Keratinocyte (primary cell): Measurements from ENCODE around the gene VSIG8. TPM values are rescaled to one million over a fixed set of nuclear protein-coding genes. Genes with fewer than 3 reads are reported as not detected.

Experiments used
- DNase-seq: peaks from one replicate; pipeline ENCODE4 v3.0.0-alpha.2; 2011; ENCODE audit warnings: low read depth, missing footprints, low spot score
- FAIRE-seq: peaks from 2 replicates; lab custom pipeline; 2011; peaks lifted over from hg19 to GRCh38; lab: Jason Lieb, UNC
- H2AFZ ChIP-seq: 2 replicates; pipeline ENCODE4 v1.6.0; 2012; ENCODE audit warnings: low read length, control low read depth, inconsistent platforms; ENCODE audit not compliant: control insufficient read depth
- H3K27ac ChIP-seq: 2 replicates; pipeline ENCODE4 v1.5.1; 2011; ENCODE audit warnings: low read length; ENCODE audit not compliant: control insufficient read depth, insufficient read depth
- H3K27me3 ChIP-seq: 3 replicates; pipeline ENCODE4 v1.6.0; 2011; ENCODE audit warnings: low read length; ENCODE audit not compliant: control insufficient read depth, insufficient read depth; ENCODE audit errors: extremely low read depth
- H3K36me3 ChIP-seq, 2 experiments: 2 replicates in 1 of 2; 3 replicates in 1 of 2; pipeline ENCODE4 v1.5.1; 2011; ENCODE audit warnings: low read length in 2 of 2, mild to moderate bottlenecking in 1 of 2; ENCODE audit not compliant: control insufficient read depth in 2 of 2, insufficient read depth in 2 of 2; ENCODE audit errors: extremely low read depth in 1 of 2
- H3K4me1 ChIP-seq: 3 replicates; pipeline ENCODE4 v1.5.1; 2011; ENCODE audit warnings: low read length; ENCODE audit not compliant: control insufficient read depth, insufficient read depth; ENCODE audit errors: extremely low read depth
- H3K4me2 ChIP-seq: 3 replicates; pipeline ENCODE4 v1.6.0; 2011; ENCODE audit warnings: low read depth, low read length; ENCODE audit not compliant: control insufficient read depth, insufficient read depth; ENCODE audit errors: extremely low read depth
- H3K4me3 ChIP-seq, 3 experiments: fragments of 200-600 bp in 1 of 3; sonication (generic) in 1 of 3; 2 replicates in 2 of 3; 3 replicates in 1 of 3; pipeline ENCODE4 v1.5.1; 2011 to 2016; ENCODE audit warnings: low read length in 3 of 3, mild to moderate bottlenecking in 3 of 3, control low read depth in 2 of 3, inconsistent platforms in 1 of 3, low read depth in 1 of 3, mixed read lengths in 1 of 3, mixed run types in 1 of 3, moderate library complexity in 1 of 3; ENCODE audit not compliant: control insufficient read depth in 2 of 3, insufficient read depth in 2 of 3; ENCODE audit errors: extremely low read depth in 1 of 3
- H3K79me2 ChIP-seq: 2 replicates; pipeline ENCODE4 v1.6.0; 2012; ENCODE audit warnings: low read length; ENCODE audit not compliant: control insufficient read depth, insufficient read depth
- H3K9ac ChIP-seq: 3 replicates; pipeline ENCODE4 v1.6.0; 2011; ENCODE audit warnings: low read length; ENCODE audit not compliant: control insufficient read depth, insufficient read depth; ENCODE audit errors: extremely low read depth
- H3K9me1 ChIP-seq: 3 replicates; pipeline ENCODE4 v1.6.0; 2011; ENCODE audit warnings: low read length; ENCODE audit not compliant: control insufficient read depth, insufficient read depth; ENCODE audit errors: extremely low read depth
- H3K9me3 ChIP-seq: 2 replicates; pipeline ENCODE4 v1.5.1; 2012; ENCODE audit warnings: low read depth, low read length; ENCODE audit not compliant: control insufficient read depth
- H4K20me1 ChIP-seq: 3 replicates; pipeline ENCODE4 v1.6.0; 2011; ENCODE audit warnings: low read length; ENCODE audit not compliant: control insufficient read depth, insufficient read depth; ENCODE audit errors: extremely low read depth
- CTCF ChIP-seq, 3 experiments: IDR thresholded peaks in 1 of 3; conservative IDR thresholded peaks in 1 of 3; optimal IDR thresholded peaks in 1 of 3; 2 replicates in 2 of 3; 3 replicates in 1 of 3; pipeline versions ENCODE3 to v1.5.1; 2011; ENCODE audit warnings: low read length in 3 of 3, mild to moderate bottlenecking in 3 of 3, moderate library complexity in 2 of 3, control low read depth in 1 of 3, inconsistent platforms in 1 of 3; ENCODE audit not compliant: insufficient read depth in 2 of 3; ENCODE audit errors: extremely low read depth in 1 of 3
- EZH2 ChIP-seq: IDR thresholded peaks from one replicate; pipeline ENCODE4 v1.6.1; 2012; ENCODE audit warnings: inconsistent platforms, mild to moderate bottlenecking, low read length, moderate library complexity
- dilution Hi-C: fragments of 300-500 bp; cut with MboI; formaldehyde crosslinking; loops from one replicate; pipeline ENCODE4 v1.7.0; 2020; ENCODE audit warnings: low sequenced_read_pairs; ENCODE audit not compliant: extremely low pct_ligation_motif_present
- polyA plus RNA-seq, 5 experiments: library from polyadenylated mRNA; depleted of rRNA in 3 of 5; stranded (reverse) in 3 of 5; stranded (forward) in 1 of 5; unstranded in 1 of 5; fragments of >200 nt; gene quantifications; 1 replicate in 1 of 5; 2 replicates in 3 of 5; 3 replicates in 1 of 5; pipeline versions ENCODE4 v1.2.1 to v1.2.3, GENCODE V29; 2011 to 2012; ENCODE audit warnings: missing spikeins in 2 of 5, low read depth in 1 of 5, low replicate concordance in 1 of 5

Gene VSIG8
- polyA plus RNA-seq, 1 donor (not counting 4 experiments of a cell fraction or from before 2014, with no cell fraction given): 0.56 TPM

- peak overlapping the region; percentile 68 for H3K4me2 ChIP-seq
- H3K79me2 ChIP-seq: no peaks in the 10 kb centered on the region
- no peaks in the 10 kb centered on the region for H4K20me1 ChIP-seq
- H3K27ac ChIP-seq: peak overlapping the region; percentile 67
- DNase-seq: peak; percentile 100
- TF ChIP-seq EZH2: no peak
- H3K9me3 ChIP-seq: no peaks in the 10 kb centered on the region
- peak overlapping the region; percentile 41 for H2AFZ ChIP-seq
- FAIRE-seq: peak; percentile 100
- no peaks in the 10 kb centered on the region for H3K9me1 ChIP-seq
- dilution Hi-C loops: no loop called here
- no peaks in the 10 kb centered on the region for H3K27me3 ChIP-seq
- no peaks in the 10 kb centered on the region for H3K36me3 ChIP-seq
- no peak overlapping the region for H3K9ac ChIP-seq
- peaks cover 39% of the 10 kb centered on the region for H3K4me1 ChIP-seq
- peak overlapping the region in 1 of 3 experiments; percentile 17 for H3K4me3 ChIP-seq
These were observed 19.4 kb upstream of the VSIG8 start for GRCh38 chr1:159881622-159882526.

DNA sequence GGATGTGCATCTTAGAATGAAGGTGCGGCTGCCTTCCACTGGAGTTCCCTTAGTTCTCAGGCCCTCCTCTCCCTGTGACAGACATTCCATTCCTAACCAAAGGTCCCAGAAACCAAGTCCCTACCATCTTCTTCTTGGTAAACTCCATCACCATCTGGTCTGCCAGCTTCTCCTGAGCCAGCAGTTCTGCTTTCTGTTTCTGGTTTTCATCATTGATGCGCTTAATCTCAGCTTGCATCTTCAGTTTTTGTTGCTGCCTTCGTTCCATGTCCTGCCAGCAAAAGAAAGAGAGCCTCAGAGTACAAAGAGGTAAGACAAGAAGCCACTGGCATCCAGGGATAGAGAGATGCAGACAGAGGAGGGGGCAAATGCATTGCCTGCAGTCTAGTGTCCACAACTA, 18.0 kb upstream of the VSIG8 start:
- Histone ChIP-seq H3K79me2 (no peaks in the 10 kb centered on the region), H3K9me1 (no peaks in the 10 kb centered on the region), H3K36me3 (no peaks in the 10 kb centered on the region), H3K4me3 (peak overlapping the region in 1 of 3 experiments; percentile 6), H3K9me3 (no peaks in the 10 kb centered on the region), H2AFZ (peak overlapping the region; percentile 32), H3K4me2 (peak overlapping the region; percentile 73), H3K4me1 (peaks cover 39% of the 10 kb centered on the region), H4K20me1 (no peaks in the 10 kb centered on the region), H3K27ac (peak overlapping the region; percentile 48), H3K9ac (no peak overlapping the region), H3K27me3 (no peaks in the 10 kb centered on the region)
- DNase-seq: no peak
- dilution Hi-C loops: no loop called here
- FAIRE-seq: no peak
- TF ChIP-seq CTCF (optimal IDR thresholded peaks at IDR 0.05 in 1 of 3, IDR thresholded peaks at IDR 0.05 in 1 of 3, conservative IDR thresholded peaks at IDR 0.05 in 1 of 3; ENCODE audit: extremely low read depth in 1 of 3, insufficient read depth in 2 of 3, low read length in 3 of 3) (no peak), EZH2 (no peak)
